Astrocyte of the spinal cord (primary cell): ENCODE measurements around the gene A4GALT.
A peak's percentile ranks its signal among the peaks of the same experiment; 100 is the strongest.
"Not testable (repeated sequence)": the region's sequence is repeated elsewhere in the genome, so short reads cannot be mapped to it uniquely, and the experiment has no call there.

Experiments
- DNase-seq: peaks from one replicate; pipeline ENCODE4 v3.0.0; 2011; ENCODE audit warnings: low read depth, low spot score
- H3K4me3 ChIP-seq: 2 replicates; pipeline ENCODE4 v1.5.1; 2011; ENCODE audit warnings: low read depth, mild to moderate bottlenecking, low read length, moderate library complexity
- CTCF ChIP-seq: IDR thresholded peaks from 2 replicates; pipeline ENCODE4 v1.5.1; 2012; ENCODE audit warnings: low read depth, mild to moderate bottlenecking, low read length, inconsistent platforms
- in situ Hi-C: cut with HindIII; loops from 2 replicates; pipeline ENCODE4 v1.10.0; 2017; ENCODE audit warnings: low sequenced_read_pairs

The A4GALT gene

GRCh38 chr22:42673898-42674401 lies 46.7 kb downstream of the A4GALT start:
- no peak for TF ChIP-seq CTCF
- H3K4me3 ChIP-seq, result no peak overlapping the region
- peak; percentile 25 for DNase-seq
- in situ Hi-C loops, result no loop called here

GRCh38 chr22:42673071-42673470 lies 47.6 kb downstream of the A4GALT start:
- in situ Hi-C loops, H3K4me3 ChIP-seq, DNase-seq: not testable (repeated sequence)

- no peak overlapping the region for H3K4me3 ChIP-seq
- no peak for TF ChIP-seq CTCF
- in situ Hi-C loops, result no loop called here
- no peak for DNase-seq
Measured at GRCh38 chr22:42670921-42671709, 49.6 kb downstream of the A4GALT start.

- in situ Hi-C loops, result no loop called here
- TF ChIP-seq CTCF, result no peak
Measured at GRCh38 chr22:42670046-42670445, 50.6 kb downstream of the A4GALT start.

GRCh38 chr22:42666393-42666792 lies 54.3 kb downstream of the A4GALT start:
- in situ Hi-C loops, DNase-seq, H3K4me3 ChIP-seq: not testable (repeated sequence)

More at GRCh38 chr22:42670046-42670445, 50.6 kb downstream of the A4GALT start:
- no peak for DNase-seq
- H3K4me3 ChIP-seq, result no peak overlapping the region

- no peak overlapping the region for H3K4me3 ChIP-seq
- no peak for TF ChIP-seq CTCF
- in situ Hi-C loops, result no loop called here
- DNase-seq, result no peak
Measured at GRCh38 chr22:42664976-42665831, 55.5 kb downstream of the A4GALT start.

GRCh38 chr22:42661985-42662831 lies 58.5 kb downstream of the A4GALT start:
- peak; percentile 87 for TF ChIP-seq CTCF
- in situ Hi-C loops, result no loop called here
- DNase-seq, result peak; percentile 68
- peak overlapping the region; percentile 56 for H3K4me3 ChIP-seq
